ENCODE results near the gene ZSCAN12. TPM values are rescaled to one million over a fixed set of nuclear protein-coding genes. Genes with fewer than 3 reads are reported as not detected.

The ZSCAN12 gene
- total RNA-seq, 2 donors from 2014 or later, result 3.0 to 4.9 TPM

DNA sequence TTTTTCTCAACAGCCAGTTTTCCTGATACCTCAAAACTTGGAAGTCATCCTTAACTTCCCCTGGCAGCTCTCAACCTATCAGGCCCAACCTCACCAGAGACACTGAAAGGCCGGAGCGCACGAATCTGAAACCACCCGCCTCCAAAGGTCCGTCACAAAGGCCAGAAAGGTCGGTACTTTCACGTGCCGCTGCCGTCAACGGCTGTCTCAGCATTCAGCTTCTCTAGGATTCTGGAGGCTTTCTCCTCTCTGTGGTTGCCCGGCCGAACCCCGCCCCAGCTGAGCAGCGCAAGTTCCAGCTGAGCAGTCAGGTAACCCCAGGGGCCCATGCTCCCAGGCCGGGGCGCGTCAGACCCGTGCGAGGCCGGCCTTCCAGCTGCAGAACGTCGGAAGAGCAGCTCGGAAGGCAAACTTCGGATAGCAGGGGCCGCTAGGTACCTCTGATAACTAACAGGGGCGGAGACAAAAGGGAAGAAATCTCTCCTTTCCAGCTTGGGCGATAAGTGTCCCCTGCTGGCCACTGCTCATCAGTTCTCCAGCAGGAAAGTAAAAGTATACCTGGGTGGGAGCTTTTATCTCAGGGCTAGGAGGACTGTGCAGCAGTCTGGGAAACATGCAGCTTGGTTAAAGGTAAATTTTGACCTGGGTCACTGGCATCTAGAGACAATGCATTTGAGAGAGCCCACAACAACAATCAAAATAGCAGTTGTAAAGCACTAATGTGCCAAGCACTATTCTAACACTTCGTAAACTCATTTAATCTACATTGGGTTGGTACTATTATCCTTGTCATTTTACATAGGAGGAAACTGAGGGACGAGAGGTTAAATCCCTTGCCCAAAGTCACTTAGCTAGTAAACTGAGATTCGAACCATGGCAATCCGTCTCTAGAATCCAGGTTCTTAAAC is 16.1 kb downstream of the ZSCAN12 start:
- DNase-seq (peak; percentile 88 to 92 (median 90)), ATAC-seq (peak; percentile 99)
- Histone ChIP-seq H3K27ac (peak overlapping the region; percentile 65 to 77 (median 71)), H3K27me3 (no peaks in the 10 kb centered on the region), H3K4me1 (peaks cover 11% of the 10 kb centered on the region), H3K9me3 (no peaks in the 10 kb centered on the region), H3K36me3 (replicated peaks in 1 of 2; ENCODE audit: insufficient read depth in 1 of 2, low read depth in 2 of 2) (peaks cover 0 to 2% of the 10 kb centered on the region in 2 donors), H3K4me3 (peak overlapping the region; percentile 10 to 18)
- WGBS, 2 donors, result 12 to 16% methylated on average over 21 to 28 of the region's 31 CpGs
- TF ChIP-seq POLR2A (IDR thresholded peaks at IDR 0.05), result peak; percentile 23 to 59 (median 59)
- TF ChIP-seq, protein P1, sequence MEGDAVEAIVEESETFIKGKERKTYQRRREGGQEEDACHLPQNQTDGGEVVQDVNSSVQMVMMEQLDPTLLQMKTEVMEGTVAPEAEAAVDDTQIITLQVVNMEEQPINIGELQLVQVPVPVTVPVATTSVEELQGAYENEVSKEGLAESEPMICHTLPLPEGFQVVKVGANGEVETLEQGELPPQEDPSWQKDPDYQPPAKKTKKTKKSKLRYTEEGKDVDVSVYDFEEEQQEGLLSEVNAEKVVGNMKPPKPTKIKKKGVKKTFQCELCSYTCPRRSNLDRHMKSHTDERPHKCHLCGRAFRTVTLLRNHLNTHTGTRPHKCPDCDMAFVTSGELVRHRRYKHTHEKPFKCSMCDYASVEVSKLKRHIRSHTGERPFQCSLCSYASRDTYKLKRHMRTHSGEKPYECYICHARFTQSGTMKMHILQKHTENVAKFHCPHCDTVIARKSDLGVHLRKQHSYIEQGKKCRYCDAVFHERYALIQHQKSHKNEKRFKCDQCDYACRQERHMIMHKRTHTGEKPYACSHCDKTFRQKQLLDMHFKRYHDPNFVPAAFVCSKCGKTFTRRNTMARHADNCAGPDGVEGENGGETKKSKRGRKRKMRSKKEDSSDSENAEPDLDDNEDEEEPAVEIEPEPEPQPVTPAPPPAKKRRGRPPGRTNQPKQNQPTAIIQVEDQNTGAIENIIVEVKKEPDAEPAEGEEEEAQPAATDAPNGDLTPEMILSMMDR (IDR thresholded peaks at IDR 0.05), result peak in 5 of 7 experiments; percentile 35 to 67 (median 56)
- intact Hi-C loops (cut with DNase I), result no loop called here

DNA sequence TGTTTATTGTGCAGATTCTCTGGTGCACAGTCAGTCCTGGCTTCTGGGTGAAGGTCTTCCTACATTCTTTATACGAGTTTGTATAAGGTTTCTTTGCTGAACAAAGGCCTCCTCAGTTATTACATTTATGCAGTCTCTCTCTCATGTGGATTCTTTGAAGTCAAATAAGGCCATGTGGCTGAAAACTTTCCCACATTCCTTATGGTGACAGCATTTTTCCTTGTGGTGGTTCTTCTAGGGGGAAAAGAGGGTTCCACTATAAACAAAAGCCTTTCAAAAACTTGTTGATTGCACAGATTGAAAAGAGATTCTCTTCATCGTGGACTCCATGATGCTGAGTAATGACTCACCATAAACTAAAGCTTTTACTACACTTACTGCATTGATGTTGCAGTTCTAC is 19.2 kb downstream of the ZSCAN12 start:
- no peak for TF ChIP-seq POLR2A (IDR thresholded peaks at IDR 0.05)
- H3K4me1 ChIP-seq, result peaks cover 11% of the 10 kb centered on the region
- H3K9me3 ChIP-seq, result no peaks in the 10 kb centered on the region
- H3K27me3 ChIP-seq, result no peaks in the 10 kb centered on the region
- DNase-seq, result no peak
- H3K27ac ChIP-seq, result no peak overlapping the region
- no peak overlapping the region for H3K4me3 ChIP-seq
- WGBS, 2 donors, result 91 to 92% methylated on average over 2 of the region's 2 CpGs
- peaks cover 0 to 2% of the 10 kb centered on the region in 2 donors for H3K36me3 ChIP-seq (replicated peaks in 1 of 2; ENCODE audit: insufficient read depth in 1 of 2, low read depth in 2 of 2)
- ATAC-seq, result no peak
- intact Hi-C loops (cut with DNase I), result no loop called here

DNA sequence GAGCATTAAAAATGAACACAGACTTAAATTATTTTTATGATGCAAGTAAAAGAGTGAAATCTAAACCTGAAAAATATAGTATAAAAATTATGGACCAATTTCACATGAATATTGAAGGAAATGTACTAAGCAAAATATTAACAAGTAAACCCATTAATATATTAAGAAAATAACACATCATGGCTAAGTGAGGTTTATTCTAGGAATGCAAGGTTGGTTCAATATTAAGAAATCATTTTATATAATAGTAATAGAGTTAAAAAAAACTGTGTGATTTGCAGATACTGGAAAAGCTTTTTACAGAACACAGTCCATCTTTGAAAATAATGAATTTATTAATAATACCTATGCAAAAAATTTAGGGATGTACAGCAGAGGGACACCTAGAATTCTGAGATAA is 20.9 kb downstream of the ZSCAN12 start:
- intact Hi-C loops (cut with DNase I), result no loop called here
- ATAC-seq, result no peak
- H3K9me3 ChIP-seq, result no peaks in the 10 kb centered on the region

DNA sequence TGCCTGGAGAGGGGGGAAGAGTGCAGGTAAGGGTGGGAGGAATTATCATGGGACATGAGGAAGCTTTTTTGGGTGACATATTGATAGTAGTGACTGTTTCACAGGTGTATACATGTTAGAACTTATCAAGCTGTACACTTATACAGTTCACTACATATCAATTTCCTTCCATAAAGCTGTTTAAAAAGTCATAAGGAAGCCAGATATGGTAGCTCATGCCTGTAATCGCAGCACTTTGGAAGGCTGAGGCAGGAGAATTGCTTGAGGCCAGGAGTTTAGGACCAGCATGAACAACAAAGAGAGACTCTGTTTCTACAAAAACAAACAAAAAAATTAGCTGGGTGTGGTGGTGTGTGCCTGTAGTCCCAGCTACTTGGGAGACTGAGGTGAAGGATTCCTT is 21.7 kb downstream of the ZSCAN12 start:
- TF ChIP-seq, protein P1 (IDR thresholded peaks at IDR 0.05), result no peak
- no peak for TF ChIP-seq POLR2A (IDR thresholded peaks at IDR 0.05)
- DNase-seq (no peak), ATAC-seq (no peak)
- H3K4me1 ChIP-seq, result peaks cover 9% of the 10 kb centered on the region
- H3K27me3 ChIP-seq, result no peaks in the 10 kb centered on the region
- H3K27ac ChIP-seq, result no peak overlapping the region
- WGBS, 2 donors, result 91 to 100% methylated on average over 1 of the region's 1 CpG
- intact Hi-C loops (cut with DNase I), result no loop called here
- no peaks in the 10 kb centered on the region for H3K9me3 ChIP-seq
- peaks cover 0 to 2% of the 10 kb centered on the region in 2 donors for H3K36me3 ChIP-seq (replicated peaks in 1 of 2; ENCODE audit: insufficient read depth in 1 of 2, low read depth in 2 of 2)
- no peak overlapping the region for H3K4me3 ChIP-seq

More for the DNA sequence above, 20.9 kb downstream of the ZSCAN12 start:
- Histone ChIP-seq H3K4me1 (peaks cover 11% of the 10 kb centered on the region), H3K27me3 (no peaks in the 10 kb centered on the region), H3K4me3 (no peak overlapping the region), H3K27ac (no peak overlapping the region), H3K36me3 (replicated peaks in 1 of 2; ENCODE audit: insufficient read depth in 1 of 2, low read depth in 2 of 2) (peaks cover 0 to 2% of the 10 kb centered on the region in 2 donors)
- no peak for DNase-seq
- TF ChIP-seq, protein P1 (IDR thresholded peaks at IDR 0.05), result no peak

DNA sequence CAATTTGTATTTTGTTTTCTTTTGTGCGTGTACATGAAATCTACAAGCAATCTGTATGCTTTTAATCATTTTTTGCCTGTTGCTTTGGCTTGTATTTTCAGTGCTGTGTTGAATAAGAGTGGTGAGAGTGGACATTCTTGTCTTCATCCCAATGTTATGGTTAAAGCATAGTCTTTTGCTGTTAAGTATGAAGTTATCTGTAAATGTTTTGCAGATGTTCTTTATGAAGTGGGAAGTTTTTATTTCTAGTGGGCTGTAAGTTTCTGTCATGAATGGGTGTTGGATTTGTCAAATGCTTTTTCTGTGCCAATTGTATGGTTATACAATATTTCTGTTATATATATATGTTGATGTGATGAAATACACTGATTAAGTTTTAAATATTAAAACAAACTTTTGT is 25.6 kb downstream of the ZSCAN12 start:
- no peak overlapping the region for H3K4me3 ChIP-seq
- intact Hi-C loops (cut with DNase I), result no loop called here
- no peaks in the 10 kb centered on the region for H3K9me3 ChIP-seq
- ATAC-seq (no peak), DNase-seq (no peak)
- no peaks in the 10 kb centered on the region for H3K27me3 ChIP-seq
- 80 to 90% methylated on average over 1 of the region's 1 CpG for WGBS, 2 donors
- H3K27ac ChIP-seq, result no peak overlapping the region
- TF ChIP-seq POLR2A (IDR thresholded peaks at IDR 0.05), result no peak
- TF ChIP-seq, protein P1 (IDR thresholded peaks at IDR 0.05), result no peak
- H3K36me3 ChIP-seq (replicated peaks in 1 of 2; ENCODE audit: insufficient read depth in 1 of 2, low read depth in 2 of 2), result no peaks in the 10 kb centered on the region
- H3K4me1 ChIP-seq, result no peaks in the 10 kb centered on the region

Data from body of pancreas (tissue), 4 donors.